Choroid plexus epithelial cell (primary cell): ENCODE results near the gene AFAP1L2.

Experiments used
- DNase-seq: peaks from one replicate; pipeline ENCODE4 v3.0.0-alpha.2; 2010; ENCODE audit warnings: low read depth
- H3K4me3 ChIP-seq: 2 replicates; pipeline ENCODE4 v1.5.1; 2011; ENCODE audit warnings: low read depth, mild to moderate bottlenecking, control low read depth, low read length, moderate library complexity
- CTCF ChIP-seq: conservative IDR thresholded peaks from 2 replicates; pipeline ENCODE4 v1.5.1; 2011; ENCODE audit warnings: low read depth, mild to moderate bottlenecking, control low read depth, inconsistent platforms, low read length, moderate library complexity

The AFAP1L2 gene

GRCh38 chr10:114372179-114372578, 32.1 kb downstream of the AFAP1L2 start:
- no peak for DNase-seq
- no peak overlapping the region for H3K4me3 ChIP-seq

GRCh38 chr10:114370966-114371365, 33.3 kb downstream of the AFAP1L2 start:
- no peak for TF ChIP-seq CTCF
- H3K4me3 ChIP-seq: no peak overlapping the region
- no peak for DNase-seq

More at GRCh38 chr10:114372179-114372578, 32.1 kb downstream of the AFAP1L2 start:
- no peak for TF ChIP-seq CTCF

- no peak for DNase-seq
- no peak for TF ChIP-seq CTCF
- H3K4me3 ChIP-seq: no peak overlapping the region
Observed at GRCh38 chr10:114370199-114370598, 34.1 kb downstream of the AFAP1L2 start.

- no peak overlapping the region for H3K4me3 ChIP-seq
- DNase-seq: no peak
- no peak for TF ChIP-seq CTCF
Observed at GRCh38 chr10:114368057-114368391, 36.3 kb downstream of the AFAP1L2 start.

GRCh38 chr10:114367351-114368056, 36.8 kb downstream of the AFAP1L2 start:
- no peak for DNase-seq
- H3K4me3 ChIP-seq: no peak overlapping the region
- TF ChIP-seq CTCF: no peak

- no peak overlapping the region for H3K4me3 ChIP-seq
- no peak for DNase-seq
- TF ChIP-seq CTCF: no peak
Observed at GRCh38 chr10:114364726-114365125, 39.6 kb downstream of the AFAP1L2 start.

- TF ChIP-seq CTCF: no peak
- DNase-seq: no peak
- no peak overlapping the region for H3K4me3 ChIP-seq
Observed at GRCh38 chr10:114363745-114364454, 40.4 kb downstream of the AFAP1L2 start.
